ENCODE data around the gene DEXI.

The DEXI gene

GRCh38 chr16:10923650-10924214 lies 18.5 kb downstream of the DEXI start:
- DNase-seq: no peak

- no peak for DNase-seq
These were observed 19.1 kb downstream of the DEXI start for GRCh38 chr16:10923146-10923649.

- no peak for DNase-seq
These were observed 19.7 kb downstream of the DEXI start for GRCh38 chr16:10922328-10923145.

- DNase-seq: no peak
These were observed 20.5 kb downstream of the DEXI start for GRCh38 chr16:10921536-10922327.

- DNase-seq: no peak
These were observed 21.4 kb downstream of the DEXI start for GRCh38 chr16:10920726-10921427.

GRCh38 chr16:10919003-10919351 lies 23.3 kb downstream of the DEXI start:
- no peak for DNase-seq

- no peak for DNase-seq
These were observed 23.8 kb downstream of the DEXI start for GRCh38 chr16:10918294-10919002.

- no peak for DNase-seq
These were observed 25.7 kb downstream of the DEXI start for GRCh38 chr16:10916534-10916933.

- DNase-seq: no peak
These were observed 31.0 kb downstream of the DEXI start for GRCh38 chr16:10911267-10911666.

- no peak for DNase-seq
These were observed 34.6 kb downstream of the DEXI start for GRCh38 chr16:10907757-10908045.

- no peak for DNase-seq
These were observed 35.1 kb downstream of the DEXI start for GRCh38 chr16:10906914-10907756.

GRCh38 chr16:10906482-10906881 lies 35.8 kb downstream of the DEXI start:
- no peak for DNase-seq

- no peak for DNase-seq
These were observed 39.3 kb downstream of the DEXI start for GRCh38 chr16:10902999-10903398.

GRCh38 chr16:10897134-10897533 lies 45.1 kb downstream of the DEXI start:
- DNase-seq: no peak

- no peak for DNase-seq
These were observed 45.5 kb downstream of the DEXI start for GRCh38 chr16:10896723-10897122.

GRCh38 chr16:10896165-10896564 lies 46.1 kb downstream of the DEXI start:
- DNase-seq: no peak

GRCh38 chr16:10895053-10895946 lies 47.0 kb downstream of the DEXI start:
- DNase-seq: no peak

GRCh38 chr16:10892782-10893318 lies 49.4 kb downstream of the DEXI start:
- no peak for DNase-seq

GRCh38 chr16:10889855-10890254 lies 52.4 kb downstream of the DEXI start:
- DNase-seq: no peak

- DNase-seq: no peak
These were observed 53.8 kb downstream of the DEXI start for GRCh38 chr16:10888320-10888937.

All from cortex of kidney (tissue), 1 donor.